HK-2 (cell line): ENCODE results near the gene LAMC3.
A peak's percentile ranks its signal among the peaks of the same experiment; 100 is the strongest.
"Not testable (repeated sequence)": the region's sequence is repeated elsewhere in the genome, so short reads cannot be mapped to it uniquely, and the experiment has no call there.

ENCODE experiments used
- DNase-seq: peaks from one replicate; pipeline ENCODE4 v3.0.0-alpha.2; 2018; ENCODE audit not compliant: unreplicated experiment

The LAMC3 gene

GRCh38 chr9:131097126-131097947, 88.4 kb downstream of the LAMC3 start:
- no peak for DNase-seq

- DNase-seq = peak; percentile 44
Measured at GRCh38 chr9:131097948-131098278, 88.9 kb downstream of the LAMC3 start.

GRCh38 chr9:131098391-131099101, 89.6 kb downstream of the LAMC3 start:
- DNase-seq = peak; percentile 68

DNA sequence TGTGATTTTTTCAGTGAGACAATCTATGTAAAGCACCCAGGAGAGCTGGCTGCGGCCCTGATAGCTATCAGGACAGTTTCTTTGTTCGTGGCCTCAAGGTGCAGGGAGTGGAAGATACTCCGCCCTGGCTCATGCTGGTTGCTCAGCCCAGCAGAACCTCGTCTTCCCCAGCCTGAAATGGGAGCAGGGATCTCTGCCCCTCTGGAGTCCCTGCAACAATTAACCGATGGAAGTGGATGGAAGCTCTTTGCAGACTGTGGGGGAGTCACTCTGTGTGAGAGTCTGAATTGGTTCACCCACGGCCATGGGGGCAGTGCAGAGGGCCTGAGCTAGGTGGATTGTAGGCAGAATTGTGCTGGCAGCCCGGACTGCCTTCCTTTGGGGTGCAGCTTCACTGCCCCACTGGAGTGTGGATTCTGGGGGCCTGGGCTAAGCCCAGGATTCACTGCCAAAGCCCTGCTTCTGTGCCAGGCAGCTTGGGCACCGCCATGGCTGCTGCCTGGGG, 90.2 kb downstream of the LAMC3 start:
- no peak for DNase-seq

DNA sequence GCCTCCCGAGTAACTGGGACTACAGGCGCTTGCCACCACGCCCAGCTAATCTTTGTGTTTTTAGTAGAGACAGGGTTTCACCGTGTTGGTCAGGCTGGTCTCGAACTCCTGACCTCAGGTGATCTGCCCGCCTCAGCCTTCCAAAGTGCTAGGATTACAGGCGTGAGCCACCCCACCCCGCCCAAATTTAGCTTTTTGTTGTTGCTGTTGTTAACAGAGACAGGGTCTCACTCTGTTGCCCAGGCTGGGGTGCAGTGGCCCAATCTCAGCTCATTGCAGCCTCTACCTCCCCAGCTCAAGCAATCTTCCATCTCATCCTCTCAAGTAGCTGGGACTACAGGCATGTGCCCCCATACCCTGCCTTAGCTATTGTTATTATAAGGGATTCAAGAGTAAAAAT, 90.9 kb downstream of the LAMC3 start:
- not testable (repeated sequence) for DNase-seq

- DNase-seq = peak; percentile 51
Measured at GRCh38 chr9:131100445-131100844, 91.5 kb downstream of the LAMC3 start.

DNA sequence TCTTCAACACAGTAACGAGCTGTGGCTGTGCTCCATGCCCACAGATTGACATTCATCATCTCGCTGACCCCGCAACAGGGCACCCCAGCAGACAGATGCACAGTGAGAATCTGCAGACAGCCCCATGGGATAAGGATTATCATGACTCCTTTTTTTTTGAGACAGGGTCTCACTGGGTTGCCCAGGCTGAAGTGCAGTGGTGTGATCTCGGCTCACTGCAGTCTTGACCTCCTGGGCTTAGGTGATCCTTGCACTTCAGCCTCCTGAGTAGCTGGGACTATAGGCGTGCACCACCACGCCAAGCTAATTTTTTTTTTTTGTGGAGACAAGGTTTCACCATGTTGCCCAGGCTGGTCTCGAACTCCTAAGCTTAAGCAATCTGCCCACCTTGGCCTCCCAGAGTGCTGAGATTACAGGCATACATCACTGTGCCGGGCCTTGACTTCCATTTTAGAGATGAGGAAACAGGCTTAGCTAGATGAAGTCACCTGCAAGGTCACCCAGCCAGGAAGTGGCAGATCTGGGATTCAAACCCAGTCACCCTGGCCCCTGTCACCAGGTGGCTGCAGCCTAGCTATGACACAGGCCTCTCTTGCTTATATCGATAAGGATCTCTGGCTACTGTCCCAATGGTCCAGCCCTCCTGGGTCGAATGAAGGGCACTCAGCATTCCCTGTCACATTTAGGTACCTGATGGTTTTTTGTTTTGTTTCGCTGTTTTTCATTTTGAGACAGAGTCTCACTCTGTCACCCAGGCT, 92.4 kb downstream of the LAMC3 start:
- no peak for DNase-seq

- DNase-seq = no peak
Measured at GRCh38 chr9:131103024-131103423, 94.0 kb downstream of the LAMC3 start.

DNA sequence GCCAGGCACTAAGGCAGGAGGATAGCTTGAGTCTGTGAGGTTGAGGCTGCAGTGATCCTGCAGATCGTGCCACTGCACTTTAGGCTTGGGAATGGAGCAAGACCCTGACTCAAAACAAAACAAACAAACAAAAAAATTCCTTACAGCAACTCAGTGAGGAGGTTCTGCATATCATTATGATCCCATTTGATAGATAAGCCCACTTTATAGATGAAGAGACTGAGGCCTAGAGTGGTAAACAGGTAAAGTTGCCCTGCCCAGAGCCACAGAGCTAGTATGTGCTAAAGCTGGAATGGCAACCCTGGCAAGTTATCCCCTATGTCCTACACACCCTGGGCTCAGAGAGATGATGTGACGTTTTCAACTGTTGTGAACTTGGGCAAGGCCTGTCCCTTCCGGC, 94.6 kb downstream of the LAMC3 start:
- no peak for DNase-seq

DNA sequence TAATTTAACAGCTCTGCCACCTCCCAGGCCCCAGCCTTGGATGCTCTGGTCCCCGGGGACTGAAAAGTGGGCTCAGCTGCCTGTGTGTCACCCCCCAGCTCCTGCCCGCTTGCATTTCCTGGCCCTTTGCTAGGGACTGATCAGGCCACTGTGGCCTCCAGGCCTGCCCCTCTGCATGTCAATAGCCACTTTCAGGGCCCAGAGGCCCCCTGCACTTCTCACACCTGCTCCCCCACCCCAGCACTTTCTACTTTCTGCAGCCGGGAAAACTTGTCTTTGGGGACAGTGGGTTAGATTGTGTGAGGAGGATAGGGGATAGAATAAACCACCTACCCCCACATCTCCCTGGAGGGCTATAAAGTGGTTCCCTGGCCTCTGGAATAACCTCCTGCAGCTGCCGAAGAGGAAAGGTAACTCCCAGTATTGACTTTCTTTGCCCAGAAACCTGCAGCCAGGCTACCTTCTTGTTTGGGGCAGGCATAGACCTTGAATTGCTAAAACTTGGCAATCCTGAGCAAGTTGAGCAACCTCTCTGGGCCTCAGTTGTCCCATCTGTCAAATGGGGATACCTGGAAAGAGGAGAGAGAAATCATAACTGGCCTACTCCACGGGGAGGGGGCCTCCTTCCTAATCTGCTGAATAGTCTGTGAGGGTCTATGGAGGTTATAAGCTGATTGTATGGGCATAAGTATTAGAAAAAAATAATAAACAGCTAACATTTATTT, 95.2 kb downstream of the LAMC3 start:
- DNase-seq = no peak

DNA sequence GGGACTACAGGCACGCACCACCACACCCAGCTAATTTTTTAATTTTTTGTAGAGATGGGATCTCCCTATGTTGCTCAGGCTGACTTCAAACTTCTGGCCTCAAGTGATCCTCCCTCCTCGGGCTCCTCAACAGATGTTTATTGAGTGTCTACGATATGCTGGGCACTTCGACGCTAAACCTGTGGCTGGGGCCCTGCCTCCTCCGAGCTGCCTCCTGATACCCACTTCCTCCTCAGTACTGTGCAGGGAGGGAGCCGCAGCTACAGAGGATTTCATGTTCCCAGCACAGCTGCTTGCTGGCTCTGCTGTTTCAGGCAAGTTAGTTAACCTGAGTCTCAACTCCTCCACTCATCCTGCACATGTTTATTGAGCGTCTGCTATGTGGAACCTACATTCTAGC, 97.0 kb downstream of the LAMC3 start:
- no peak for DNase-seq

- no peak for DNase-seq
Measured at GRCh38 chr9:131107760-131108159, 98.8 kb downstream of the LAMC3 start.

DNA sequence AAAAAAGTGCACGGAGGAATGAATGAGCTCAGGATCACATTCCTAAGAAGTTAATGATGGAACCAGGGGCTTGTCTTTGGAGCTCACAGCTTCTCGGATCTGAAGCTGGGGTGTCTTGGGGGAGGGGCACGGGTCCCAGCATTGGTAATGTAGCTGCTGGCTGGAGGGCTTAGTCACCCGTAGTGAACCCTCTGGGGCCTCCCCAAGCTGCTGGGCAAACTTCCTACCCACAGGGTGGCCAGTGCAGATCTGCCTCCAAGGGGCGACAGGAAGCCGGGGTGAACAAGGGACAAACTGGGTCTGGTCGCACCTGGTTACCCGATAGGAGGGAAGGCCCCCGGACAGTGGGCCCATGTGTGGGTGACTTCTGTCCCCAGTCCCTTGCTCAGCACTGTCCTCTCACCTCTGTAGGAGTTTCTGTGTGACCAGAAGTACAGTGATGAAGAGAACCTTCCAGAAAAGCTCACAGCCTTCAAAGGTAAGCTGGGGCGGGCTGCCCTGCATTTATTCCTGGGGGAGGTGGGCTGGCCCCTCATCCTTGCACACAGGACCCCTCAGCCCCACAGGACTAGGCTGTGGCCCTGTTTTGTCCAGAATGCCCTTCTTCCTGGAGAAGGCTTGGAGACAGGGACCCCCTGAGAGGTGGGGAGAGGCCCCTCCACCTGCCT, 102.3 kb downstream of the LAMC3 start:
- DNase-seq = peak; percentile 96

GRCh38 chr9:131111854-131112311, 102.9 kb downstream of the LAMC3 start:
- no peak for DNase-seq

GRCh38 chr9:131112374-131113154, 103.6 kb downstream of the LAMC3 start:
- DNase-seq = no peak

DNA sequence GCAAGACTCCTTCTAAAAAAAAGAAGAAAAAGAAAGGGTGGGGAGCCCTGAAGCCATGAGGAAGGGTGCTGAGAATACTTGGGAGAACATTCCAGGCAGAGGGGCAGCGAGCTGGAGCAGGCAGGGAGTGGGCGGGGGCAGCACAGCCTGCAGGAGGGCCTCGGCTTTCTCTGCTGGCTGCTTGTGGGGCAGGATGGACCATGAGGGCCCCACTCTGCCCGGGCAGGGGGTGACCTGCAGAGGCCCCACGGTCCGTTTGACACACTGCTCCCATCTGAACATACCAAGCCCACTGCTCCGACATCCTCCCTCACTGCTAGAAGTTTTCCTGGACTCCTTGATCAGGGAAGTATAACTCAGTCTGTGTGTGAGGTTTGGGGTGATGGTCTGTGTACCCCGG, 104.7 kb downstream of the LAMC3 start:
- DNase-seq = no peak

- no peak for DNase-seq
Measured at GRCh38 chr9:131114084-131114535, 105.1 kb downstream of the LAMC3 start.

- not testable (repeated sequence) for DNase-seq
Measured at GRCh38 chr9:131115360-131115742, 106.4 kb downstream of the LAMC3 start.

DNA sequence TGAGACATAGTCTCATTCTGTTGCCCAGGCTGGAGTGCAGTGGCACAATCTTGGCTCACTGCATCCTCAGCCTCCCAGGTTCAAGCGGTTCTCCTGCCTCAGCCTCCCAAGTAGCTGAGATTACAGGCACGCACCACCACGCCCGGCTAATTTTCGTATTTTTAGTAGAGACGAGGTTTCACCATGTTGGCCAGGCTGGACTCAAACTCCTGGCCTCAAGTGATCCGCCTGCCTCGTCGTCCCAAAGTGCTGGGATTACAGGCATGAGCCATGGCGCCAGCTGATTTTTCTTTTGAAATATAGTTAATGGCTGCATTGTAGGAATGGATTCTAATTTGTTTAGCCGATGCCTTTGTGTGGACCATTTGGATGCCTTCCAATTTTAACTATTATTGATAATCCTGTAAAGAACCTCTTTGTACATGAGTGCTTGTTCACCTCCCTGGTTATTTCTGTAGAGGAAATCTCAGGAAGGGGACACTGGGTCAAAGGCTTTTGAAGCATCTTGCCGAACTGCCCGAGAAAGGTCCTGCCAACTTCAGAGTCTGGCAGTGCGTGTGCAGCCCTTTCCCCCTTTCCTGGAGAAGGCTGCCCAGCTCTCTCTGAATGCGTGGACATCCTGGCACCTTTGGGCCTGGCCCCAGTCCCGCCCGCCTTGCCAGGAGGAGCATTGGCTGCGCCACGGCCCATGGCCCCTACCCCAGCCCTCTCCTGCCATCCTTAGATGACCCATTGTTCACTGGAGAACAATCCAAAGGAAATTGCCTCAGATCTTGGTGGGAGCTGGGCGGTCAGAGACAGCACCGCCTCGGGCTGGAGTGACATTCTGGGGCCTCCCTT, 107.5 kb downstream of the LAMC3 start:
- no peak for DNase-seq
